ENCODE results near the gene RNF43.

The RNF43 gene

DNA sequence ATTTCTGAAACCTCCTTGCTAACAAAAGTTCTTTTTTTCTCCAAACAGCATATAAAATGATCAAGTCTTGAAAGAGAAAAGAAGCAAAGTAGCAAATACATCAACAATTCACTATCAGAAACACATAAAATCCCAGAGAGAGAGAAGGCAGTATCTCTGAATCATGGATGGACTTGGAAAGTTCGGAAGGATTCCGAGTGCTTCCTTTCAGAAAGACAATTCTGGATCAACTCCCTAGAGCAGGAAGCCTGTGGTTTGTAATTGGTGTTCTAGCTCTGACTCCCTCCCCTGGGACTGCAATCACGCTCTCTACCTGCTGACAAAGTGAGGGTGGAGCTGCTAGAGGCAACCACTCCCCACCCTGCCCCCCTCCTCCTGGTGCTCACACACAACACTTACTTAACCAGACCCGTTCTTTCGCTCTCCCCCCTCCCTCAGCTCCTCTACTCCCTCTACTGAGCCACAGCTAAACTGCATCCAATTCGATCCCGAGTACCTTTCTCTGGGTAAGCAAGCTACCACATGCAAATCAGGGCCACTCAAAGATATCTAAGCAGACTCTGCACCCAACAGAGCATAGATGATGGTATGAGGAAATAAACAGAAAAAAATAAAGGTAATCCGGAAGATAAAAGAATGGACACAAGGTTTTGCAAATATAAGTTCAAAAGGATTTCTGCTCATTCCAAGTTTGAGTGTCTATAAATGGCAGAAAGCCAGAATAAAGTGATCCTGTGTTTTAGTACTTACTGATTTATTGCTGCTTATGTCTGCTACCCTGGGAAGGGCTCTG, at the start of gene RNF43:
Gene RNF43, minus strand, starts transcription at position 235 of the 793 bp plus-strand sequence. CDS start 1,957 bp downstream, outside the sequence.
- peak; percentile 30 for DNase-seq (ENCODE audit: extremely low read depth, low read depth)
- peak; percentile 89 for TF ChIP-seq CTCF (IDR thresholded peaks at IDR 0.05; ENCODE audit: low read depth, low read length)

DNA sequence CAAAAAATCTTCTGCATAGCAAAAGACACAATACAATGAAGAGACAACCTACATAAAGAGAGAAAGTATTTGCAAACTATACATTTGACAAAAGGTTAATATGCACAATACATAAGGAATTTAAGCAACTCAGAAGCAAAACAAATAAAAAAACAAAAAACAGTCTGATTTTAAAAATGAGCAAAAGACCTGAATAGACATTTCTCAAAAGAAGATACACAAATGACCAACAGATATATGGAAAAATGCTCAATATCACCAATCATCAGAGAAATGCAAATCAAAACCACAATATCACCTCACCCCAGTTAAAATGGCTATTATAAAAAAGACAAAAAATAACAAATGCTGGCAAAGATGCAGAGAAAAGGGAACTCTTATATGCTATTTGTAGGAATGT, 38.2 kb upstream of the RNF43 start:
- DNase-seq (ENCODE audit: extremely low read depth, low read depth) = no peak
- no peak for TF ChIP-seq CTCF (IDR thresholded peaks at IDR 0.05; ENCODE audit: low read depth, low read length)

DNA sequence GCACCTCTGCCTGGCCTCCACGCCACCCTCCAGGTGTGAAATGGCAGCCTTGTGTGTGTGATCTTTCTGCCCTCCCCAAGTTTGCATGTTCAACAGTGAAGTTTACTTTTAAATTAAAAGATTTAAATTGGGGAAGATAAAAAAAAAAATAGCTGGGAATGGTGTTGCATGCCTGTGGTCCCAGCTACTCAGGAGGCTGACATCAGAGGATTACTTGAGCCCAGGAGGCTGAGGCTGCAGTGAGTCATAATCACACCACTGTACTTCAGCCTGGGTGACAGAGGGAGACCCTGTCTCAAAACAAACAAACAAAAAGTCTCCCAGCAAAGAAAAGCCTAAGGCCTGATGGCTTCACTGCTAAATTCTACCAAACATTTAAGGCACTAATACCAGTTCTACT, 35.4 kb upstream of the RNF43 start:
- DNase-seq (ENCODE audit: extremely low read depth, low read depth) = no peak
- TF ChIP-seq CTCF (IDR thresholded peaks at IDR 0.05; ENCODE audit: low read depth, low read length) = no peak

- peak; percentile 71 for TF ChIP-seq CTCF (IDR thresholded peaks at IDR 0.05; ENCODE audit: low read depth, low read length)
- DNase-seq (ENCODE audit: extremely low read depth, low read depth) = peak; percentile 49
Measured at GRCh38 chr17:58447039-58447975, 30.0 kb upstream of the RNF43 start.

DNA sequence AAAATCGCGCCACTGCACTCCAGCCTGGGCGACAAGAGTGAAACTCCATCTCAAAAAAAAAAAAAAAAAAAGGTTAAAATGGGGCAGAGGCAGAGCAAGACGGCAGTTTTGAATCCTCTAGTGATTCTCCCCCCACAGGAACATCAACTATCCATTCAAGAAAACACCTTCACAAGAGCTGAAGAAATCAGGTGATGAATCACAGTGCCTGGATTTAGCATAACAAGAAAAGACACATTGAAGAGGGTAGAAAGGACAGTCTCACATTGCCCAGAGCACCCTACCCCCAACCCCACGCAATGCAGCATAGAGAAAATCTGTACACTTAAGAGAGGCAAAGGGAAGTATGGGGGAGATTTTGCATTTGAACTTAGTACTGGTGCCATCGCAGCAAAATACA, 28.8 kb upstream of the RNF43 start:
- no peak for DNase-seq (ENCODE audit: extremely low read depth, low read depth)
- TF ChIP-seq CTCF (IDR thresholded peaks at IDR 0.05; ENCODE audit: low read depth, low read length) = no peak

- no peak for TF ChIP-seq CTCF (IDR thresholded peaks at IDR 0.05; ENCODE audit: low read depth, low read length)
- DNase-seq (ENCODE audit: extremely low read depth, low read depth) = no peak
Measured at GRCh38 chr17:58436805-58437239, 19.5 kb upstream of the RNF43 start.

GRCh38 chr17:58436245-58436644, 18.9 kb upstream of the RNF43 start:
- DNase-seq (ENCODE audit: extremely low read depth, low read depth) = no peak
- no peak for TF ChIP-seq CTCF (IDR thresholded peaks at IDR 0.05; ENCODE audit: low read depth, low read length)

All from AG09319 (cell line).